Adrenal gland (tissue), 5 donors: ENCODE results near the gene METRNL.

Experiments used
- CTCF ChIP-seq, 6 experiments: fragments of 450-650 bp in 4 of 6; fragments of 200-600 bp in 2 of 6; sonication (generic) in 1 of 6; IDR thresholded peaks; 1 replicate in 5 of 6; 2 replicates in 1 of 6; pipeline versions ENCODE4 v1.5.1 to v1.8.0; 2016 to 2021; ENCODE audit warnings: antibody characterized with exemption in 6 of 6, mild to moderate bottlenecking in 2 of 6, moderate library complexity in 1 of 6
- POLR2A ChIP-seq, 2 donors: fragments of 450-650 bp; IDR thresholded peaks; one replicate each; pipeline ENCODE4 v1.6.1; 2017; ENCODE audit warnings: antibody characterized with exemption in 2 of 2, mild to moderate bottlenecking in 2 of 2, moderate library complexity in 1 of 2
- donor health status: DM: no; HTN: no; CAD: no.

GRCh38 chr17:83123896-83124801 lies 44.7 kb downstream of the METRNL start:
- TF ChIP-seq CTCF (IDR thresholded peaks at IDR 0.05) (no peak), POLR2A (IDR thresholded peaks at IDR 0.05) (no peak)
